Loucy (cell line): ENCODE data around the gene RSRC2.

Experiments
- CTCF ChIP-seq: fragments of 200-600 bp; sonication (generic); conservative IDR thresholded peaks from 2 replicates; pipeline ENCODE4 v1.5.1; 2014; ENCODE audit warnings: mild to moderate bottlenecking, antibody characterized with exemption, low read length
- EZH2phosphoT487 ChIP-seq: fragments of 200-600 bp; IDR thresholded peaks from 2 replicates; pipeline ENCODE4 v1.6.1; 2018; ENCODE audit warnings: antibody characterized with exemption, mild to moderate bottlenecking, moderate library complexity, borderline replicate concordance

GRCh38 chr12:122467983-122468382 is 58.8 kb downstream of the RSRC2 start:
- TF ChIP-seq CTCF (no peak), EZH2phosphoT487 (no peak)
